Measurements from ENCODE around the gene ATG2B.

ATG2B gene

DNA sequence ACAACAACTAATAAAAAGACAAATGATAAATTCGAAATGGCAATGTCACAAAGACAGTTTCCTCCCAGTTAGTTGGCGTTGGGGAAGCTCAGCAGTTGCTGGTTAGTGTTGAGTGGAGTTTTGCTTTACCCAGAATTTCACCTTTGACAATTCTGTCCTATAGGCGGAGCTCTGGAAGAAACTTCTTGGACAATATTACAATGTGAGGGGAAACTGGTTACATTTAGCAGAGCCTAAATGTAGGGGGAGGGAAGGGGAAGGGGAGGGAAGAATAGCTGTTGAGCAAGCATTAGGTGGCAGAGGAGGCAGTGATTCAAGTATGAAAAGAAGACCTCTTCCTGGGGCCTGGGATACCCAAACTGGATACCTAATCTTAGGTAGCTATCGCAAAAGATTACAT lies 55.7 kb downstream of the ATG2B start:
- peaks cover 26% of the 10 kb centered on the region for H3K36me3 ChIP-seq
- no peak overlapping the region for H3K4me3 ChIP-seq (ENCODE audit: low read depth, low read length)
- no peaks in the 10 kb centered on the region for H3K27me3 ChIP-seq (ENCODE audit: insufficient read depth, low read depth, severe bottlenecking)
- H3K9me3 ChIP-seq (ENCODE audit: severe bottlenecking) = no peaks in the 10 kb centered on the region
- no peak for DNase-seq
- H3K27ac ChIP-seq = no peak overlapping the region
- TF ChIP-seq, protein P1, sequence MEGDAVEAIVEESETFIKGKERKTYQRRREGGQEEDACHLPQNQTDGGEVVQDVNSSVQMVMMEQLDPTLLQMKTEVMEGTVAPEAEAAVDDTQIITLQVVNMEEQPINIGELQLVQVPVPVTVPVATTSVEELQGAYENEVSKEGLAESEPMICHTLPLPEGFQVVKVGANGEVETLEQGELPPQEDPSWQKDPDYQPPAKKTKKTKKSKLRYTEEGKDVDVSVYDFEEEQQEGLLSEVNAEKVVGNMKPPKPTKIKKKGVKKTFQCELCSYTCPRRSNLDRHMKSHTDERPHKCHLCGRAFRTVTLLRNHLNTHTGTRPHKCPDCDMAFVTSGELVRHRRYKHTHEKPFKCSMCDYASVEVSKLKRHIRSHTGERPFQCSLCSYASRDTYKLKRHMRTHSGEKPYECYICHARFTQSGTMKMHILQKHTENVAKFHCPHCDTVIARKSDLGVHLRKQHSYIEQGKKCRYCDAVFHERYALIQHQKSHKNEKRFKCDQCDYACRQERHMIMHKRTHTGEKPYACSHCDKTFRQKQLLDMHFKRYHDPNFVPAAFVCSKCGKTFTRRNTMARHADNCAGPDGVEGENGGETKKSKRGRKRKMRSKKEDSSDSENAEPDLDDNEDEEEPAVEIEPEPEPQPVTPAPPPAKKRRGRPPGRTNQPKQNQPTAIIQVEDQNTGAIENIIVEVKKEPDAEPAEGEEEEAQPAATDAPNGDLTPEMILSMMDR (IDR thresholded peaks at IDR 0.05; ENCODE audit: low read depth, low read length) = no peak

DNA sequence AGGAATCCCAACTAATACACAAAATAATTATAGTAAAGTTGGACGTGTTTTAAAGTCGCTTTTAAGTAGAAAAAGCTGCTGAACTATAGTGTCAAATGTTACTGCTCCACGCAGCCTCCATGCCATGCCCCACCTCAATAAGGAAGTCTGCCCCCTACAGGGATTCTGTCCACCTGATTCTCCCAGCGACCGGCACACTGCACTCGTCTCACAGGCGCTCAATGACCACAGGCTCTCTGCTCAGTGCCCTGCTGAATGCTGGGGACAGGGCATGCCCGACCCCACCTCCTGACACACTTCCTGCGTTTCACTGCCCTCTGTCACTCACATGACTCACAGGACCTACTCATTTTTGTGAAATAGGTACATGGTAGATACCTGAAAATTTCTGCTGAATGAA lies 58.2 kb downstream of the ATG2B start:
- Histone ChIP-seq H3K36me3 (peaks cover 16% of the 10 kb centered on the region), H3K27ac (no peak overlapping the region), H3K4me3 (ENCODE audit: low read depth, low read length) (no peak overlapping the region), H3K27me3 (ENCODE audit: insufficient read depth, low read depth, severe bottlenecking) (no peaks in the 10 kb centered on the region), H3K9me3 (ENCODE audit: severe bottlenecking) (no peaks in the 10 kb centered on the region)
- TF ChIP-seq, protein P1 (IDR thresholded peaks at IDR 0.05; ENCODE audit: low read depth, low read length) = peak; percentile 32
- peak; percentile 15 for DNase-seq

DNA sequence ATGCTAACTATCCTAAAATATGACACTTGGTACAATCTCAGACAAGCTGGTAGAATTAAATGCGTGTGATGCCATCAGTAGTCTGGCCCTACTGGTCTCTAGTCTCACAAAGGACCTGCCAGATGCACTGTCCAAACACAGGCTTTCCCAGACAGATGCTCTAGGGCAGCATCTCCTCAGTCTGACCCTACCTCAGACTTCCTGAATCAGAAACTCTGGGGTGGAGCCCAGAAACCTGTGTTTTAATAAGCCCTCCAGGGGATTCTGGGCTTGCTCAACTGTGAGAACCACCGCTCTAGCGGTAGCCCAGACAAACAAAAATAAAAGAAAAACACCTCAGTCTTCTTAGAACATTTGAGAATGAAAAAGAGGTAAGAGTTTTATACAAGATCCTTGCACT lies 59.2 kb downstream of the ATG2B start:
- peaks cover 12% of the 10 kb centered on the region for H3K36me3 ChIP-seq
- TF ChIP-seq, protein P1 (IDR thresholded peaks at IDR 0.05; ENCODE audit: low read depth, low read length) = no peak

DNA sequence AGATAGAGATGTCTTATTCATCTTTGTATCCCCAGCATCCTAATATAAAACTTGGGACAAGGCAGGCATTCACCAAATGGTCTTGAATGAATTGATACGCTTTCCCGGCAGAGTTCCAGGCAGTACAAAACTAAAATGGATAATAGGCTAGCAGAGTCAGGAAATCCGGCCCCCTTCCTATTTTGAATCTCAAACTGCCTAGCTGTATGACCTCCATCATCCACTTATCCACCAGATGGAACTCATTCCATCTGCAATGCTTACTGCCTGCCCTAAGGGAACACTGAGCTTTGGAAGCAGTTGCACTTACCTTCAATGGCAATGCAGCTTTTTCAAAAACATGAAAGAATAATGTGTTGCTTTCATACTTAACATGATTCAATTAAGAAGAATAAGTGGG lies 63.7 kb downstream of the ATG2B start:
- Histone ChIP-seq H3K27ac (no peak overlapping the region), H3K4me3 (ENCODE audit: low read depth, low read length) (no peak overlapping the region), H3K9me3 (ENCODE audit: severe bottlenecking) (no peaks in the 10 kb centered on the region), H3K36me3 (peaks cover 9% of the 10 kb centered on the region), H3K27me3 (ENCODE audit: insufficient read depth, low read depth, severe bottlenecking) (no peaks in the 10 kb centered on the region)
- TF ChIP-seq, protein P1 (IDR thresholded peaks at IDR 0.05; ENCODE audit: low read depth, low read length) = no peak
- no peak for DNase-seq

More for the DNA sequence above, 59.2 kb downstream of the ATG2B start:
- no peak overlapping the region for H3K4me3 ChIP-seq (ENCODE audit: low read depth, low read length)
- H3K27me3 ChIP-seq (ENCODE audit: insufficient read depth, low read depth, severe bottlenecking) = no peaks in the 10 kb centered on the region
- H3K9me3 ChIP-seq (ENCODE audit: severe bottlenecking) = no peaks in the 10 kb centered on the region
- H3K27ac ChIP-seq = no peak overlapping the region
- DNase-seq = no peak

DNA sequence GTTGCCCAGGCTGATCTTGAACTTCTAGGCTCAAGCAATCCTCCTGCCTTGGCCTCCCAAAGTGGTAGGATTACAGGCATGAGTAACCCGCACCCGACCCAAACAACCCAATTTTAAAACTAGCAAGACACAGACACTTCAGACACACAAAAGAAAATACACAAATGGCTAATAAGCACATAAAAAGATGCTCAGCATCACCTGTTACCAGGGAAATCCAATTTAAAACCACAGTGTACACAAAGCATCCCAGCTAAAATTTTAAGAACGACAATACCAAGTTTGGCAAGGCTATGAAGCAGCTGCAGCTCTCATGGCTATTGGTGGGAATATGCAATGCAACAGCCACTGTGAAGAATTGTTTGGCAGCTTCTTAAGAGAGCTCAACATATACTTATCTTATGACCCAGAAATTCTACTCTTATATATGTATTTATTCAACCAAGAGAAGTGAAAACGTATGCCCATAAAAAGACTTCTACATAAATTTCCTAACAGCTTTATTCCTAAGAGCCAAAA lies 65.1 kb downstream of the ATG2B start:
- no peak for DNase-seq
- Histone ChIP-seq H3K36me3 (peaks cover 2% of the 10 kb centered on the region; the same call in 1 of the 2 replicates), H3K27ac (no peak overlapping the region), H3K9me3 (ENCODE audit: severe bottlenecking) (no peaks in the 10 kb centered on the region), H3K27me3 (ENCODE audit: insufficient read depth, low read depth, severe bottlenecking) (no peaks in the 10 kb centered on the region), H3K4me3 (ENCODE audit: low read depth, low read length) (no peak overlapping the region)
- TF ChIP-seq, protein P1 (IDR thresholded peaks at IDR 0.05; ENCODE audit: low read depth, low read length) = no peak

DNA sequence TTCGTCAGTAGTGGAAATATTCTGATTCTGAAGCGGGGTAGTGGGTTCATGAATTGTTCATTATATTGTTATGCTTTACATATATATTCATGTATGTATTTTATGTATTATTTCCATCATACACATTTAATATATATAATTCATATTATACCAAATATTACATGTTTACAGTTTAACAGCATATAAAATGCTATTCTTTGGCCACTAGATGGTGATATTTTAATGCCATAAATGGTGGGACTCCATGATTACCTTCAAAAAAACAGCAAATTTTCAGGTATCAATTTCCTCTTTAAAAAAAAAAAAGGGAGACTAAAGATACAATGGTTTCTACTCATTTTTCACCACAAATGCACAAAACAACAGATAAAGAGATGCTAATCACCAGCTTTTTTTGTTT lies 66.1 kb downstream of the ATG2B start:
- no peak for DNase-seq
- H3K27ac ChIP-seq = no peak overlapping the region
- no peak overlapping the region for H3K4me3 ChIP-seq (ENCODE audit: low read depth, low read length)
- TF ChIP-seq, protein P1 (IDR thresholded peaks at IDR 0.05; ENCODE audit: low read depth, low read length) = no peak
- no peaks in the 10 kb centered on the region; the same call in 1 of the 2 replicates for H3K36me3 ChIP-seq
- H3K9me3 ChIP-seq (ENCODE audit: severe bottlenecking) = no peaks in the 10 kb centered on the region
- no peaks in the 10 kb centered on the region for H3K27me3 ChIP-seq (ENCODE audit: insufficient read depth, low read depth, severe bottlenecking)

All from WERI-Rb-1 (cell line).